Ramos (cell line): ENCODE results near the gene ZNF319.
"Not testable (repeated sequence)": the region's sequence is repeated elsewhere in the genome, so short reads cannot be mapped to it uniquely, and the experiment has no call there.

Experiments
- in situ Hi-C: fragments of 300-500 bp; cut with MboI; formaldehyde crosslinking; loops from one replicate; pipeline ENCODE4 v1.14.3; 2022; ENCODE audit warnings: low sequenced_read_pairs; ENCODE audit not compliant: unreplicated experiment

Gene ZNF319

GRCh38 chr16:58022601-58023371 is 22.3 kb upstream of the ZNF319 start:
- in situ Hi-C loops, result no loop called here

- in situ Hi-C loops, result no loop called here
Measured at GRCh38 chr16:58021661-58022551, 21.4 kb upstream of the ZNF319 start.

GRCh38 chr16:58020628-58021521 is 20.4 kb upstream of the ZNF319 start:
- in situ Hi-C loops, result no loop called here

- in situ Hi-C loops, result no loop called here
Measured at GRCh38 chr16:58019866-58020538, 19.5 kb upstream of the ZNF319 start.

GRCh38 chr16:58018803-58019202 is 18.3 kb upstream of the ZNF319 start:
- in situ Hi-C loops, result no loop called here

GRCh38 chr16:58016840-58017446 is 16.5 kb upstream of the ZNF319 start:
- in situ Hi-C loops, result no loop called here

GRCh38 chr16:58013201-58013956 is 12.9 kb upstream of the ZNF319 start:
- in situ Hi-C loops, result no loop called here

GRCh38 chr16:58012481-58012880 is 12.0 kb upstream of the ZNF319 start:
- in situ Hi-C loops, result no loop called here

- in situ Hi-C loops, result no loop called here
Measured at GRCh38 chr16:58011652-58012051, 11.2 kb upstream of the ZNF319 start.

- in situ Hi-C loops, result no loop called here
Measured at GRCh38 chr16:58010886-58011285, 10.4 kb upstream of the ZNF319 start.

- in situ Hi-C loops, result no loop called here
Measured at GRCh38 chr16:58009856-58010416, 9.5 kb upstream of the ZNF319 start.

- in situ Hi-C loops, result not testable (repeated sequence)
Measured at GRCh38 chr16:58004736-58005135, 4.3 kb upstream of the ZNF319 start.

- in situ Hi-C loops, result no loop called here
Measured at GRCh38 chr16:58002936-58003335, 2.5 kb upstream of the ZNF319 start.

- in situ Hi-C loops, result no loop called here
Measured at GRCh38 chr16:58002416-58002800, 1.9 kb upstream of the ZNF319 start.

GRCh38 chr16:58001781-58002415 is 1.4 kb upstream of the ZNF319 start:
- in situ Hi-C loops, result no loop called here

- in situ Hi-C loops, result no loop called here
Measured at GRCh38 chr16:58000706-58001676, 519 bp upstream of the ZNF319 start, which contains the start of gene USB1. USB1 (plus strand) TSS chr16:58001407; CDS start chr16:58001484, 77 bp downstream.
